HL-60 (cell line): Measurements from ENCODE around the gene ZNF667.

Source experiments
- DNase-seq, 2 experiments: peaks; one replicate each; pipeline ENCODE4 v3.0.0-alpha.2; 2010 to 2020; ENCODE audit warnings: low read depth in 1 of 2, low spot score in 1 of 2
- H3K27ac ChIP-seq: fragments of 250-450 bp; sonication (Bioruptor Pico); replicated peaks from 2 replicates; pipeline ENCODE4 v1.5.1; 2020; ENCODE audit warnings: mild to moderate bottlenecking, moderate library complexity
- H3K27me3 ChIP-seq: fragments of 250-450 bp; sonication (Bioruptor Pico); 2 replicates; pipeline ENCODE4 v1.5.1; 2021; ENCODE audit warnings: mild to moderate bottlenecking, moderate library complexity; ENCODE audit not compliant: insufficient read depth, poor library complexity, severe bottlenecking
- H3K4me3 ChIP-seq: replicated peaks from 2 replicates; pipeline ENCODE4 v1.5.1; 2011; ENCODE audit warnings: mild to moderate bottlenecking, control low read depth, low read length; ENCODE audit not compliant: insufficient read depth
- GABPA ChIP-seq: IDR thresholded peaks from 2 replicates; pipeline ENCODE4 v1.6.1; 2012; ENCODE audit warnings: low read depth
- POLR2AphosphoS5 ChIP-seq: IDR thresholded peaks from 2 replicates; pipeline ENCODE4 v1.6.1; 2012; ENCODE audit warnings: low read depth
- SPI1 ChIP-seq: IDR thresholded peaks from 2 replicates; pipeline ENCODE4 v1.6.1; 2012; ENCODE audit warnings: low read depth, mild to moderate bottlenecking, borderline replicate concordance
- TF ChIP-seq, protein P1 (sequence below): IDR thresholded peaks from 2 replicates; pipeline ENCODE4 v1.6.1; 2012; ENCODE audit warnings: low read depth; ENCODE audit not compliant: insufficient replicate concordance
- TF ChIP-seq, protein P2 (sequence below): IDR thresholded peaks from one replicate; pipeline ENCODE4 v1.5.1; 2011; ENCODE audit warnings: low read length, control low read depth, inconsistent platforms; ENCODE audit not compliant: insufficient read depth

Gene ZNF667

DNA sequence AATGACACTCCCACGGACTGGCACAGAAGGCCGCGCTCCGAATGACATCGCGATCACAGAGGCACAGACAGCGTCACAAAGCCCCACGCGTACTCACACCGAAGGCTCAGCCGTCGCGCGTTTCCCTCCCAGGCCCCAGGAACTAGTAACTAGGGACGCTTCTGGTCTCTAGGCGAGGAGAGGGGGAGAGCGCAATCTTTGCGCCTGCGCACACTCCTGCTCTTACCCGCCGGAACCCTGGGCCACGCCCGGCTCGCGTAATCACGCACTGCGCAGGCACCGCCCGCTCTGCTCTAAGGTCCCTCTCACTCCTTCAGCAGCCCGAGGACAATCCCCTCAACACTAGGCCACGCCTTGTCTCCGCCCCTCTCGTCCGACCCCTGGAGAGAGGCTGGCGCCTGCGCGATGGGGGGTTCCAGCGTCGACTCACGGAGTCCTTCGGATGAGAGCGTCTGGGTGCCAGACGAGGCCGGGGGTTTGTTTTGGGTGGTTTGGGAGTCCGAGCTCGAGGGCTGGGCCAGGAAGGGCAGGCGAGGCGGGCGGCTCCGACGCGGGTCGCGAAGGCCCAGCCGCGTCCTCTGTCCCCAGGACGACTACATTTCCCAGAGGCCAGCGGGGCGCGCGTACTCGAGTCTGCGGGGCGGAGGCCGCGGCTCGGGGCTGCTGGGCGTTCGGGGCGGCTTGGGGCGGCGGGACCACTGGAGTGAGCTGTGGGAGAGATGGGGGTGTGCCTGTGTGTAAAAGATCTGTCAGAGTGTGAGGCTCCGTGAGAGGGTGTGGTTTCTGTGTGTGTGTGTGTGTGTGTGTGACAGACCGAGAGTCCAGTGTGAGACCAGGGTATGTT is 30.5 kb upstream of the ZNF667 start, which contains the start of gene ZNF471:
TSS of gene ZNF471 (plus strand) at position 410 of the 844 bp plus-strand sequence. CDS start 3,717 bp downstream, outside the sequence.
- H3K27ac ChIP-seq: peak within 1 kb of the TSS; percentile 94
- DNase-seq: peak; percentile 95 to 98
- H3K27me3 ChIP-seq: no peaks in the 10 kb centered on the region
- peak within 1 kb of the TSS; percentile 66 for H3K4me3 ChIP-seq
- TF ChIP-seq SPI1 (no peak), POLR2AphosphoS5 (no peak), GABPA (no peak)
- TF ChIP-seq, protein P1, sequence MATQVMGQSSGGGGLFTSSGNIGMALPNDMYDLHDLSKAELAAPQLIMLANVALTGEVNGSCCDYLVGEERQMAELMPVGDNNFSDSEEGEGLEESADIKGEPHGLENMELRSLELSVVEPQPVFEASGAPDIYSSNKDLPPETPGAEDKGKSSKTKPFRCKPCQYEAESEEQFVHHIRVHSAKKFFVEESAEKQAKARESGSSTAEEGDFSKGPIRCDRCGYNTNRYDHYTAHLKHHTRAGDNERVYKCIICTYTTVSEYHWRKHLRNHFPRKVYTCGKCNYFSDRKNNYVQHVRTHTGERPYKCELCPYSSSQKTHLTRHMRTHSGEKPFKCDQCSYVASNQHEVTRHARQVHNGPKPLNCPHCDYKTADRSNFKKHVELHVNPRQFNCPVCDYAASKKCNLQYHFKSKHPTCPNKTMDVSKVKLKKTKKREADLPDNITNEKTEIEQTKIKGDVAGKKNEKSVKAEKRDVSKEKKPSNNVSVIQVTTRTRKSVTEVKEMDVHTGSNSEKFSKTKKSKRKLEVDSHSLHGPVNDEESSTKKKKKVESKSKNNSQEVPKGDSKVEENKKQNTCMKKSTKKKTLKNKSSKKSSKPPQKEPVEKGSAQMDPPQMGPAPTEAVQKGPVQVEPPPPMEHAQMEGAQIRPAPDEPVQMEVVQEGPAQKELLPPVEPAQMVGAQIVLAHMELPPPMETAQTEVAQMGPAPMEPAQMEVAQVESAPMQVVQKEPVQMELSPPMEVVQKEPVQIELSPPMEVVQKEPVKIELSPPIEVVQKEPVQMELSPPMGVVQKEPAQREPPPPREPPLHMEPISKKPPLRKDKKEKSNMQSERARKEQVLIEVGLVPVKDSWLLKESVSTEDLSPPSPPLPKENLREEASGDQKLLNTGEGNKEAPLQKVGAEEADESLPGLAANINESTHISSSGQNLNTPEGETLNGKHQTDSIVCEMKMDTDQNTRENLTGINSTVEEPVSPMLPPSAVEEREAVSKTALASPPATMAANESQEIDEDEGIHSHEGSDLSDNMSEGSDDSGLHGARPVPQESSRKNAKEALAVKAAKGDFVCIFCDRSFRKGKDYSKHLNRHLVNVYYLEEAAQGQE: no peak
- TF ChIP-seq, protein P2, sequence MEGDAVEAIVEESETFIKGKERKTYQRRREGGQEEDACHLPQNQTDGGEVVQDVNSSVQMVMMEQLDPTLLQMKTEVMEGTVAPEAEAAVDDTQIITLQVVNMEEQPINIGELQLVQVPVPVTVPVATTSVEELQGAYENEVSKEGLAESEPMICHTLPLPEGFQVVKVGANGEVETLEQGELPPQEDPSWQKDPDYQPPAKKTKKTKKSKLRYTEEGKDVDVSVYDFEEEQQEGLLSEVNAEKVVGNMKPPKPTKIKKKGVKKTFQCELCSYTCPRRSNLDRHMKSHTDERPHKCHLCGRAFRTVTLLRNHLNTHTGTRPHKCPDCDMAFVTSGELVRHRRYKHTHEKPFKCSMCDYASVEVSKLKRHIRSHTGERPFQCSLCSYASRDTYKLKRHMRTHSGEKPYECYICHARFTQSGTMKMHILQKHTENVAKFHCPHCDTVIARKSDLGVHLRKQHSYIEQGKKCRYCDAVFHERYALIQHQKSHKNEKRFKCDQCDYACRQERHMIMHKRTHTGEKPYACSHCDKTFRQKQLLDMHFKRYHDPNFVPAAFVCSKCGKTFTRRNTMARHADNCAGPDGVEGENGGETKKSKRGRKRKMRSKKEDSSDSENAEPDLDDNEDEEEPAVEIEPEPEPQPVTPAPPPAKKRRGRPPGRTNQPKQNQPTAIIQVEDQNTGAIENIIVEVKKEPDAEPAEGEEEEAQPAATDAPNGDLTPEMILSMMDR: no peak

DNA sequence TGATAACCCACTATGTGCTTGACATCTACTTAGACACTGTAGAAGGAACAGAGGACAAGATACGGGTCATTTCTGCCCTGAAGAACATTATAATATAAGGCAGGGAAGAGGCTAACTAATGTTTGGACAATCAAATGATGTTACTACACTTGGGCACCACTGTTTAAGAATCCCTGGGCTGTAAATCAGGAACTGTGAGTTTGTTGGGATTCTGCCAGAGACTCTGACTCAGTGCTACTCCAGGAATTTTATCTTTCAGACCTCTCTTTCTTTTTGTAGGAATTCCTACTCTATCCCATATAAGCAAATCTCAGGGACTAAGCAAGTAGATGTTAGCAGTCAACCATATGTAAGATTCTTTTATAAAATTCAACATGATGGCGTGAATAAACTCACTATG is 27.4 kb upstream of the ZNF667 start:
- Histone ChIP-seq H3K27ac (no peak overlapping the region), H3K27me3 (no peaks in the 10 kb centered on the region), H3K4me3 (no peak overlapping the region)
- DNase-seq: no peak
- TF ChIP-seq SPI1 (no peak), GABPA (no peak), POLR2AphosphoS5 (no peak)
- TF ChIP-seq, protein P1: no peak
- TF ChIP-seq, protein P2: no peak

DNA sequence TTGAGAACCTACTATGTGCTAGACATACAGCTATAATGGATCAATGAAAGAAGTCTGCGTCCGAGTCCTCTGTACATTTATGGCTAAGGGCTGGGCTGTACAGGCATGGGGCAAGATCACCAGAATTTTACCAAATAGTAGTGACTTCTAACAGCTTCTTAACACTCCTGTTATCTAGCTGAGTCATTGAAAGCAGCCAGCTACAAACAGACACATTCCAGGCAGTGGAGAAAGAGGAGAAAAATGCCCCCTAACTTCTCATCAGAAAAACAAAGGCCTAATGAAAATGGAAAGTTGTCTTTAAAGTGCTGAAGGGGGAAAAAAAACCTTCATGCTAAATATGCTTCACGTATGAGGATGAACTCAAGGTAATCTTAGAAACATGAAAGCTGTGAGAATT is 14.3 kb upstream of the ZNF667 start:
- H3K4me3 ChIP-seq: no peak overlapping the region
- H3K27ac ChIP-seq: no peak overlapping the region
- TF ChIP-seq, protein P2: no peak
- TF ChIP-seq POLR2AphosphoS5: no peak
- no peak for TF ChIP-seq SPI1
- no peak for TF ChIP-seq GABPA
- TF ChIP-seq, protein P1: no peak

More for the DNA sequence above, 14.3 kb upstream of the ZNF667 start:
- H3K27me3 ChIP-seq: no peaks in the 10 kb centered on the region
- DNase-seq: no peak
